ENCODE data around the gene STAT2.
"Not testable (repeated sequence)": the region's sequence is repeated elsewhere in the genome, so short reads cannot be mapped to it uniquely, and the experiment has no call there.

The STAT2 gene

DNA sequence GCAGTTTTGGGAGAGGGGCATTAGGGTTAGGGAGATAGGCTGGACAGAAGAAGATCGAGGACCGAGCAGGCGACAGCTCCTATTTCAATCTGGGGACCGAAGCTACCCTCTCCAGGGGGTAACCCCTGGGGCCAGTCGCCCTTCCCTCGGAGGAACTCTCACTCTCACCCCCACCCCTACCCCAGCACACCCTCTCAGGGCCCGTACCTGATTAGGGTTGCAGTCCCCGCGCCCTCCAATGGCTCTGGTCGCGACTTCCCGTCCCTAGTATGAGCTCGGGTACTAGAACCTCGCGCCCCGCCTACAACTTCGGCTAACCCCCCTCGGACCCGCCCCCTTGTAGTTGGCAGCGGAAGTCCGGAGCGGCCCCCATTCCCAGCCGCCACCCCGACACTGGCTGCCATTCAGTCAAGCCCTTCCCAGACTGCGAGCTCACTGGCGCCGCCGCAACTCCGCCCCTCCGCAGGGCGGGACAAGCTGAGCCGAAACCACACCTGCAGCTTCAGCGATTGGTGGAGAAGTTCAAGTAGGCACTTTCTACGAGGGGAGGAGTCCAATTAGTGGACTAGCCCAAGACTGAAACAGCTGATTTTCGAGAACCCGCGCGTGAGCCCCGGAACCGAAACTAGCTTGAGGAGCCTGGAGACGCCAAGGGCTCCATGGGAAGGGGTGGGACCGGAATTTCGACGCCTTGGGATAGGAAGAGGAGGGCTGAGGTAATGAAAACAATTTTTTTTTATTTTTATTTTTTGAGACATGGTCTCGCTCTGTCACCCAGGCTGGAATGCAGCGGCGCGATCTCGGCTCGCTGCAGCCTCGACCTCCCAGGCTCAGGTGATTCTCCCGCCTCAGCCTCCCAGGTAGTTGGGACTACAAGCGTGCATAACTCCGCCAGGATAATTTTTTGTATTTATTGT, at the start of gene STAT2:
STAT2 (minus strand) TSS at position 257 of the 917 bp plus-strand sequence. CDS start 3,536 bp downstream, outside the sequence.
- H3K36me3 ChIP-seq (ENCODE audit: control insufficient read depth in 2 of 2, insufficient read depth in 2 of 2, low read length in 2 of 2): peaks cover 13 to 15% of the 10 kb centered on the region in 2 donors

DNA sequence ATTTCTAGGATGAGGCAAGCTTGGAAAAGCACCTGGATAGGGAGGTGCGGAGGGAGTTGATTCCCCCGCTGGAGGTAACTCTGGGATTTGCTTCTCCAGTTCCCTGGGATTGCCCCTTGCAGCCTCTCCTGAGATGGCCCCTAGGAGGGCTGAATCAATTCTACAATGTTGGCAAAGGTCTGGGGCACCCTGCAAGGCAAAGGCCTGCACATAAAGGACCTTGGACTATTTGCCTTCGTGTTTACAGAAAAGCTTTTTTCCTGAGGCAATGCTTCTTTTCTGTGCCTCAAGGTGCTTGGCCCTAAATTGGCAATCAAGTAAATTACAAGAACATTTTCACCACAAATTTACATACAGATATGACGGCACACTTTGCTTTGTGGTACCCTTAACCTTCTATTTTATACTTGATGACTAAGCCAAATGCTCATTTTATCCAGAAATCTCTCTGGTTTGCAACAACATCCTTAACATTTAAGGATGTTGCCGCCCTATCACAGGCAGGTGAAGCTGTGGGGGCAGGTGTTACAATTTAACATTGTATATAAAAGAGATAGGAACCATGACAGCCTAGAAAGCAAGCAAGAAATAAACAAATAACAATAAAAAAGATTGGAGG, 49.0 kb upstream of the STAT2 start:
- H3K27ac ChIP-seq (ENCODE audit: low read depth in 2 of 2, low read length in 2 of 2): no peak overlapping the region
- no peaks in the 10 kb centered on the region for H3K27me3 ChIP-seq (ENCODE audit: control insufficient read depth in 2 of 2, insufficient read depth in 2 of 2, low read length in 2 of 2)
- H3K36me3 ChIP-seq (ENCODE audit: control insufficient read depth in 2 of 2, insufficient read depth in 2 of 2, low read length in 2 of 2): no peaks in the 10 kb centered on the region
- no peaks in the 10 kb centered on the region for H3K4me1 ChIP-seq (ENCODE audit: control insufficient read depth in 2 of 2, insufficient read depth in 2 of 2, low read length in 2 of 2)
- no peaks in the 10 kb centered on the region for H3K9me3 ChIP-seq (ENCODE audit: control insufficient read depth in 2 of 2, low read length in 2 of 2)
- H3K4me3 ChIP-seq (ENCODE audit: low read length in 2 of 2): no peak overlapping the region
- no peak overlapping the region for H3K9ac ChIP-seq (ENCODE audit: low read depth in 1 of 2, low read length in 2 of 2)

More for the DNA sequence above, at the start of gene STAT2:
- Histone ChIP-seq H3K27ac (ENCODE audit: low read depth in 2 of 2, low read length in 2 of 2) (peak within 1 kb of the TSS; percentile 80 to 86), H3K4me3 (ENCODE audit: low read length in 2 of 2) (peak within 1 kb of the TSS; percentile 90 to 99), H3K9me3 (ENCODE audit: control insufficient read depth in 2 of 2, low read length in 2 of 2) (no peaks in the 10 kb centered on the region), H3K27me3 (ENCODE audit: control insufficient read depth in 2 of 2, insufficient read depth in 2 of 2, low read length in 2 of 2) (no peaks in the 10 kb centered on the region), H3K4me1 (ENCODE audit: control insufficient read depth in 2 of 2, insufficient read depth in 2 of 2, low read length in 2 of 2) (peaks cover 5 to 10% of the 10 kb centered on the region in 2 donors), H3K9ac (ENCODE audit: low read depth in 1 of 2, low read length in 2 of 2) (peak within 1 kb of the TSS; percentile 82 to 93)

DNA sequence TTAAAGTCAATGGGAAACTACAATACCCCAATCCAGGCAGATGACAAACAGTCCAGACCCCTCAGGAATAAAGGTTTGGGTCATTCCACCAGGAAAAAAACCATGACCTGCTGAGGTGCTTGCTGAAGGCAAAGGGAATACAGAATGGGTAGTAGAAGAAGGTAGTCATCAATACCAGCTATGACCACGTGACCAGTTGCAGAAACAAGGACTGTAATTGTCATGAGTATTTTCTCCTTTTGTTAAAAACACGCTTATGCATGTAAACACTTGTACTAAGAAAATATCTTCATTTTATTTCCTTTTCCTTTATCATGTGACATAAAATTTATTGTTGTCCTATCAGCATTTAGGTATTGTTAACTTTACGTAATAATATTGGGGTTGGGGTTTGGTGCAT, 44.3 kb upstream of the STAT2 start:
- not testable (repeated sequence) for H3K9me3 ChIP-seq (ENCODE audit: control insufficient read depth in 2 of 2, low read length in 2 of 2); H3K27me3 ChIP-seq (ENCODE audit: control insufficient read depth in 2 of 2, insufficient read depth in 2 of 2, low read length in 2 of 2); H3K9ac ChIP-seq (ENCODE audit: low read depth in 1 of 2, low read length in 2 of 2); H3K27ac ChIP-seq (ENCODE audit: low read depth in 2 of 2, low read length in 2 of 2); H3K4me1 ChIP-seq (ENCODE audit: control insufficient read depth in 2 of 2, insufficient read depth in 2 of 2, low read length in 2 of 2); H3K36me3 ChIP-seq (ENCODE audit: control insufficient read depth in 2 of 2, insufficient read depth in 2 of 2, low read length in 2 of 2); H3K4me3 ChIP-seq (ENCODE audit: low read length in 2 of 2)

DNA sequence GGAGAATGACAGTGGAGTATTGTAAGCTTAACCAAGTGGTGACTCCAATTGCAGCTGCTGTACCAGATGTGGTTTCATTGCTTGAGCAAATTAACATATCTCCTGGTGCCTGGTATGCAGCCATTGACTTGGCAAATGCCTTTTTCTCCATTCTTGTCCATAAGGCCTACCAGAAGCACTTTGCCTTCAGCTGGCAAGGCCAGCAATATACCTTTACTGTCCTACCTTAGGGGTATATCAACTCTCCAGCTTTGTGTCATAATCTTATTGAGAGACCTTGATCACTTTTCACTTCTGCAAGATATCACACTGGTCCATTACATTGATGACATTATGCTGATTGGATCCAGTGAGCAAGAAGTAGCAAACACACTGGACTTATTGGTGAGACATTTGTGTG, 41.7 kb upstream of the STAT2 start:
- not testable (repeated sequence) for H3K27ac ChIP-seq (ENCODE audit: low read depth in 2 of 2, low read length in 2 of 2); H3K9ac ChIP-seq (ENCODE audit: low read depth in 1 of 2, low read length in 2 of 2); H3K36me3 ChIP-seq (ENCODE audit: control insufficient read depth in 2 of 2, insufficient read depth in 2 of 2, low read length in 2 of 2); H3K9me3 ChIP-seq (ENCODE audit: control insufficient read depth in 2 of 2, low read length in 2 of 2); H3K27me3 ChIP-seq (ENCODE audit: control insufficient read depth in 2 of 2, insufficient read depth in 2 of 2, low read length in 2 of 2); H3K4me3 ChIP-seq (ENCODE audit: low read length in 2 of 2); H3K4me1 ChIP-seq (ENCODE audit: control insufficient read depth in 2 of 2, insufficient read depth in 2 of 2, low read length in 2 of 2)

DNA sequence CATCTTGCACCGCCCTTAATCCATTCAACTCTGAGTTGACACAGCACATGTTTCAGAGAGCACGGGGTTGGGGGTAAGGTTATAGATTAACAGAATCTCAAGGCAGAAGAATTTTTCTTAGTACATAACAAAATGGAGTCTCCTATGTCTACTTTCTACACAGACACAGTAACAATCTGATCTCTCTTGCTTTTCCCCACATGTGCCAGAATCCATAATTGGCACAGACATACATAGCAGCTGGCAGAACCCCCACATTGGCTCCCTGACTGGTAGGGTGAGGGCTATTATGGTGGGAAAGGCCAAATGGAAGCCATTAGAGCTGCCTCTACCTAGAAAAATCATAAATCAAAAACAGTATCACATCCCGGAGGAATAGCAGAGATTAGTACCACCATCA, 41.2 kb upstream of the STAT2 start:
- H3K36me3 ChIP-seq (ENCODE audit: control insufficient read depth in 2 of 2, insufficient read depth in 2 of 2, low read length in 2 of 2); H3K27ac ChIP-seq (ENCODE audit: low read depth in 2 of 2, low read length in 2 of 2); H3K9me3 ChIP-seq (ENCODE audit: control insufficient read depth in 2 of 2, low read length in 2 of 2); H3K4me1 ChIP-seq (ENCODE audit: control insufficient read depth in 2 of 2, insufficient read depth in 2 of 2, low read length in 2 of 2); H3K9ac ChIP-seq (ENCODE audit: low read depth in 1 of 2, low read length in 2 of 2); H3K4me3 ChIP-seq (ENCODE audit: low read length in 2 of 2); H3K27me3 ChIP-seq (ENCODE audit: control insufficient read depth in 2 of 2, insufficient read depth in 2 of 2, low read length in 2 of 2): not testable (repeated sequence)

DNA sequence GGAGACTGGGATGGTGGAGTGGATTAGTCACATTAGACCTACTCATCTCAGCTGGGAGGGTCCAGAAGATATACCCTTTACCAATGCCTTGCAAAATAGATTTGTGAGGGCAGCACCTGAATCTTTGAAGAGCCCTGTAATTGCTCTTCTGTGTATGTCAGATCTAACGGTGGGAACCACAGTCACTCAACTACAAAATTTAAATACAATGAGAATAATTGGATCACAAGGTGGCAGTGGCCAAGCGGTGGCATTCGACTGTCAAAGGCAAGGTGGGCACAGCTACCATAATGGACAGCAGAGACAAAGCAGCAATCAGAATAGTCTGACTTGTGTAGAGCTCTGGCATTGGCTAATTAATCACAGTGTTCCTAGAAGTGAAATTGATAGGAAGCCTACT, 39.6 kb upstream of the STAT2 start:
- not testable (repeated sequence) for H3K9ac ChIP-seq (ENCODE audit: low read depth in 1 of 2, low read length in 2 of 2); H3K4me3 ChIP-seq (ENCODE audit: low read length in 2 of 2); H3K4me1 ChIP-seq (ENCODE audit: control insufficient read depth in 2 of 2, insufficient read depth in 2 of 2, low read length in 2 of 2); H3K36me3 ChIP-seq (ENCODE audit: control insufficient read depth in 2 of 2, insufficient read depth in 2 of 2, low read length in 2 of 2); H3K27me3 ChIP-seq (ENCODE audit: control insufficient read depth in 2 of 2, insufficient read depth in 2 of 2, low read length in 2 of 2); H3K27ac ChIP-seq (ENCODE audit: low read depth in 2 of 2, low read length in 2 of 2); H3K9me3 ChIP-seq (ENCODE audit: control insufficient read depth in 2 of 2, low read length in 2 of 2)

DNA sequence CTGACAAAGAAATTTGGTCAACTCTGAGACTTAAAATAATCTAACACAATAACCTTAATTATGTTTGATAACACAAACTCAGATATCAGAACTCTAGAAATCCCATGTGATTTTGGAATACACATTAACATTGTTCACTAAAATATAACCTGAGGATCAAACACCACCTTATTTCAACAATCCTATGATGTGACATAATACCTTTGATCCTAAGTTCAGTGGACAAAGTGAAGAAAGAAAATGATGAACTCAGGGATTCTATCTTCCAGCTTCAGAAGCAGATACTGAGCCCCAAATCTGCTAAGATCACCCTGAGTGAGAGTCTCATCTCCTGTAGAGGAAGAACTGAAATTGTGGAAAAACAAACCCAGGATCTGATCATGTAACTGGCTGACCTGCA, 38.4 kb upstream of the STAT2 start:
- H3K27me3 ChIP-seq (ENCODE audit: control insufficient read depth in 2 of 2, insufficient read depth in 2 of 2, low read length in 2 of 2): no peaks in the 10 kb centered on the region
- H3K4me1 ChIP-seq (ENCODE audit: control insufficient read depth in 2 of 2, insufficient read depth in 2 of 2, low read length in 2 of 2): no peaks in the 10 kb centered on the region
- H3K4me3 ChIP-seq (ENCODE audit: low read length in 2 of 2): no peak overlapping the region
- H3K27ac ChIP-seq (ENCODE audit: low read depth in 2 of 2, low read length in 2 of 2): no peak overlapping the region
- H3K9ac ChIP-seq (ENCODE audit: low read depth in 1 of 2, low read length in 2 of 2): no peak overlapping the region
- no peaks in the 10 kb centered on the region for H3K9me3 ChIP-seq (ENCODE audit: control insufficient read depth in 2 of 2, low read length in 2 of 2)
- H3K36me3 ChIP-seq (ENCODE audit: control insufficient read depth in 2 of 2, insufficient read depth in 2 of 2, low read length in 2 of 2): no peaks in the 10 kb centered on the region

DNA sequence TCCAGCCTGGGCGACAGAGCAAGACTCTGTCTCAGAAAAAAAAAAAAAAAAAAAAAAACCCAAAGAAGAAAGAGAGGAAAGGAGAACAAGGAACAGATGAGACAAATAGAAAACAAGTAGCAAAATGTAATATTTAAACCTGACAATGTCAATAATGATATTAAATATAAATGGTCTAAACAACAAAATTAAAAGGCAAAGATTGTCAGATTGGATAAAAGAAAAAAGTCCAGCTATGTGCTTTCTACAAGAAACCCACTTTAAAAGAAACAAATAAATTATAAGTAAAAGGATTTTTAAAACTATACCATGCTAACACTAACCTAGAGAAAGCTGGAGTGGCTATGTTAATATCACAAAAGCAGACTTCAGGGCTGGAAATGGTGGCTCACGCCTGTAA, 32.4 kb upstream of the STAT2 start:
- Histone ChIP-seq H3K9me3 (ENCODE audit: control insufficient read depth in 2 of 2, low read length in 2 of 2) (no peaks in the 10 kb centered on the region), H3K4me3 (ENCODE audit: low read length in 2 of 2) (no peak overlapping the region)

DNA sequence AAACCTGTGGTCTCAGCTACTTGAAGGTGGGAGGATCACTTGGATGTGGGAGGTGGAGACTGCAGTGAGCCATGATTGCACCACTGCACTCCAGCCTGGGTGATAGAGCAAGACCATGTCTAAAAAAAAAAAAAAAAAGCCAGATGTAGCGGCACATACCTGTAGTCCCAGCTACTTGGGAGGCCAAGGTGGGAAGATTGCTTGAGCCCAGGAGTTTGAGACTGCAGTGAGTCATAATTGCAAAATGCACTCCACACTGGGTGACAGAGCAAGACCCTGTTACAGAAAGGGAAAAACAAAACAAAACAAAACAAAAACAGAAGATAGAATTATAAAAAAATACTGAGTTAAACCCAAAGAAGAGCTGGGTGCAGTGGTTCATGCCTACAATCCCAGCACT, 31.8 kb upstream of the STAT2 start:
- H3K9me3 ChIP-seq (ENCODE audit: control insufficient read depth in 2 of 2, low read length in 2 of 2): no peaks in the 10 kb centered on the region

More for the DNA sequence above, 32.4 kb upstream of the STAT2 start:
- H3K36me3 ChIP-seq (ENCODE audit: control insufficient read depth in 2 of 2, insufficient read depth in 2 of 2, low read length in 2 of 2): no peaks in the 10 kb centered on the region
- no peaks in the 10 kb centered on the region for H3K4me1 ChIP-seq (ENCODE audit: control insufficient read depth in 2 of 2, insufficient read depth in 2 of 2, low read length in 2 of 2)
- no peak overlapping the region for H3K27ac ChIP-seq (ENCODE audit: low read depth in 2 of 2, low read length in 2 of 2)
- H3K9ac ChIP-seq (ENCODE audit: low read depth in 1 of 2, low read length in 2 of 2): no peak overlapping the region
- H3K27me3 ChIP-seq (ENCODE audit: control insufficient read depth in 2 of 2, insufficient read depth in 2 of 2, low read length in 2 of 2): no peaks in the 10 kb centered on the region

DNA sequence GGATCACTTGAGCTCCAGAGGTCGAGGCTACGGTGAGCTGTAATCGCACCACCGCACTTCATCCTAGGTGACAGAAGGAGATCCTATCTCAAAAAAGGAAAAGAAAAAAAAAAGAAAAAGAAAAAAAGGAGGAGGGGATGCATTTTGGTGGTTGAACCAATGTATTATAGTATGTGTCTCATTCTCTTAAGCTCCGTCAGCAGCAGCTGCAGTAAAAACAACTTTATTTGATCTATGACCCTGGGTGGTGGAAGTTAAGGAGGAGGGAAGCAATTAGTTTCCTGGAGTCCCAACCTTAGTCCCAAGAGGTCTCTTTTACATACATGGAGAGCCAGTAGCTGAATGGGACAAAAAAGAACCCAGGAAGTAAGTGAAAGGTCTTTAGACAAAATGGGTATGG, 29.5 kb upstream of the STAT2 start:
- no peaks in the 10 kb centered on the region for H3K27me3 ChIP-seq (ENCODE audit: control insufficient read depth in 2 of 2, insufficient read depth in 2 of 2, low read length in 2 of 2)
- no peaks in the 10 kb centered on the region for H3K4me1 ChIP-seq (ENCODE audit: control insufficient read depth in 2 of 2, insufficient read depth in 2 of 2, low read length in 2 of 2)
- no peak overlapping the region for H3K4me3 ChIP-seq (ENCODE audit: low read length in 2 of 2)
- H3K27ac ChIP-seq (ENCODE audit: low read depth in 2 of 2, low read length in 2 of 2): no peak overlapping the region
- H3K9ac ChIP-seq (ENCODE audit: low read depth in 1 of 2, low read length in 2 of 2): no peak overlapping the region
- no peaks in the 10 kb centered on the region for H3K9me3 ChIP-seq (ENCODE audit: control insufficient read depth in 2 of 2, low read length in 2 of 2)
- H3K36me3 ChIP-seq (ENCODE audit: control insufficient read depth in 2 of 2, insufficient read depth in 2 of 2, low read length in 2 of 2): no peaks in the 10 kb centered on the region

More for the DNA sequence above, 31.8 kb upstream of the STAT2 start:
- Histone ChIP-seq H3K36me3 (ENCODE audit: control insufficient read depth in 2 of 2, insufficient read depth in 2 of 2, low read length in 2 of 2) (no peaks in the 10 kb centered on the region), H3K4me3 (ENCODE audit: low read length in 2 of 2) (no peak overlapping the region), H3K4me1 (ENCODE audit: control insufficient read depth in 2 of 2, insufficient read depth in 2 of 2, low read length in 2 of 2) (no peaks in the 10 kb centered on the region), H3K27me3 (ENCODE audit: control insufficient read depth in 2 of 2, insufficient read depth in 2 of 2, low read length in 2 of 2) (no peaks in the 10 kb centered on the region), H3K9ac (ENCODE audit: low read depth in 1 of 2, low read length in 2 of 2) (no peak overlapping the region), H3K27ac (ENCODE audit: low read depth in 2 of 2, low read length in 2 of 2) (no peak overlapping the region)
